ENCODE measurements around the gene CLOCK.
A peak's percentile ranks its signal among the peaks of the same experiment; 100 is the strongest.

Gene CLOCK

DNA sequence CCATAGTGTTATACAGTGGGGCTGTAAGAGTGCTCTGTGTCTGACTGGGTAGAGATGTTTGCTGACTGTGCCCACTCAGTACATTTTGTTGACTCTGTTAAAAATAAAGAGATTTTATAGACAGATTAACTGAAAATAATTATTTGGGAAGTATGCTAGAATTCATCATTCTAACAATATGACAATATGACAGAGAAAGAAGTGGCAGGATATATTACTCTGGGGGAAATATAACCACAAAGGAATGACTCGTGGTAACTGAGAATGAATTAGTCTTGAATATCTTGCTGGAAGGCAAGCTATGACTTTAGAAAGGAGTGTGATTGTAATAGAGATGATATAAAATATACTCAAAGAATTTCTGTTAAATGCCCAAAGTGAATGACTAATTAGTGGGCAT lies 104.2 kb downstream of the CLOCK start:
- Mint-ChIP-seq H3K27me3 (ENCODE audit: low read depth) (no peaks in the 10 kb centered on the region), H3K36me3 (ENCODE audit: low read depth) (peaks cover 28% of the 10 kb centered on the region), H3K4me1 (ENCODE audit: low read depth) (peaks cover 4% of the 10 kb centered on the region), H3K9me3 (no peaks in the 10 kb centered on the region), H3K27ac (no peak overlapping the region), H3K4me3 (no peak overlapping the region)
- no peak for DNase-seq (ENCODE audit: low spot score)

DNA sequence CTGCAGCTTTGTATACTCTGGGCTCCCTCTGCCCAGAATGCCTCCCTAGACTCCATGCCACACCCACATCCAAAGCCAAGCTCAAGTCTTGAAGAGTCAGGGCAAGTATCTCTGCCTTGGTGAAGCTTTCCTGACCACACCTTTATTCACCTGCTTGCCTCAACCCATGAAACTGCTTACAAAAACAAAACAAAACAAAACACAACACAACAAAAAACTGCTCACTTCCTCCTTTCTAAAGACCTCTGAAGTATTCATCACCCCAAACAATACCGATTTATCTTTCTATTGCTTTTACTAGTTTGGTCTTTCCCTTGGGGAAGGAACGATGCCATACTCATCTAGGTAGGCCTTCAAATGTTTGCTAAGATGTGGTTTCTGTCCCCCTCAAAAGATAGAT lies 105.9 kb downstream of the CLOCK start:
- Mint-ChIP-seq H3K27ac (no peak overlapping the region), H3K4me3 (no peak overlapping the region), H3K4me1 (ENCODE audit: low read depth) (peaks cover 4% of the 10 kb centered on the region), H3K36me3 (ENCODE audit: low read depth) (peaks cover 33% of the 10 kb centered on the region), H3K27me3 (ENCODE audit: low read depth) (no peaks in the 10 kb centered on the region), H3K9me3 (no peaks in the 10 kb centered on the region)
- no peak for DNase-seq (ENCODE audit: low spot score)

GRCh38 chr4:55439023-55439422 lies 107.7 kb downstream of the CLOCK start:
- Mint-ChIP-seq H3K4me1 (ENCODE audit: low read depth) (peaks cover 16% of the 10 kb centered on the region), H3K4me3 (no peak overlapping the region), H3K27me3 (ENCODE audit: low read depth) (no peaks in the 10 kb centered on the region), H3K27ac (no peak overlapping the region), H3K36me3 (ENCODE audit: low read depth) (peaks cover 47% of the 10 kb centered on the region), H3K9me3 (no peaks in the 10 kb centered on the region)
- no peak for DNase-seq (ENCODE audit: low spot score)

DNA sequence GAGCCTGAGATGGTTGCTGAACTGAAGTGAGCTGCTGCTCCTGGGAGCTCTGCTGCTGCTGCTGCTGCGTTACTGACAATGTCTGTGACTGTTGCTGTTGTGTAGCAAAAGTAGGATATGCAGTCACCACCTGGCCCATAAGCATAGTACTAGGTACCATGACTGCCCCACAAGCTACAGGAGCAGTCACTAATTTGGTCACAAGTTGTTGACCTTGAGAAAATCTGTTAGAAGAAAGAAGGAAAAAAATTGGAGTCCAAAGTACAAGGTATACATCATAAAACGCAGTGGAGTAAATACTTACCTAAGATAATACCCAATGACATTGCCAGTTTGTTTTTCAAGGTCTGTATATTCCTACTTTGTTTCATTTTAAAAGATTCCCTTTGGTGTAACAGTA lies 108.4 kb downstream of the CLOCK start:
- no peak for DNase-seq (ENCODE audit: low spot score)
- no peak overlapping the region for H3K27ac Mint-ChIP-seq
- no peak overlapping the region for H3K4me3 Mint-ChIP-seq
- H3K9me3 Mint-ChIP-seq: no peaks in the 10 kb centered on the region
- peaks cover 16% of the 10 kb centered on the region for H3K4me1 Mint-ChIP-seq (ENCODE audit: low read depth)
- H3K36me3 Mint-ChIP-seq (ENCODE audit: low read depth): peaks cover 47% of the 10 kb centered on the region
- no peaks in the 10 kb centered on the region for H3K27me3 Mint-ChIP-seq (ENCODE audit: low read depth)

- Mint-ChIP-seq H3K9me3 (no peaks in the 10 kb centered on the region), H3K4me1 (ENCODE audit: low read depth) (peaks cover 16% of the 10 kb centered on the region), H3K36me3 (ENCODE audit: low read depth) (peaks cover 50% of the 10 kb centered on the region), H3K27ac (no peak overlapping the region), H3K27me3 (ENCODE audit: low read depth) (no peaks in the 10 kb centered on the region), H3K4me3 (no peak overlapping the region)
- DNase-seq (ENCODE audit: low spot score): no peak
Observed at GRCh38 chr4:55437823-55438222, 108.9 kb downstream of the CLOCK start.

GRCh38 chr4:55437356-55437796 lies 109.3 kb downstream of the CLOCK start:
- H3K27ac Mint-ChIP-seq: no peak overlapping the region
- no peaks in the 10 kb centered on the region for H3K9me3 Mint-ChIP-seq
- H3K27me3 Mint-ChIP-seq (ENCODE audit: low read depth): no peaks in the 10 kb centered on the region
- DNase-seq (ENCODE audit: low spot score): no peak
- no peak overlapping the region for H3K4me3 Mint-ChIP-seq
- H3K36me3 Mint-ChIP-seq (ENCODE audit: low read depth): peaks cover 49% of the 10 kb centered on the region
- peaks cover 14% of the 10 kb centered on the region for H3K4me1 Mint-ChIP-seq (ENCODE audit: low read depth)

- no peaks in the 10 kb centered on the region for H3K9me3 Mint-ChIP-seq
- no peaks in the 10 kb centered on the region for H3K27me3 Mint-ChIP-seq (ENCODE audit: low read depth)
- DNase-seq (ENCODE audit: low spot score): peak; percentile 29
- no peak overlapping the region for H3K27ac Mint-ChIP-seq
- peaks cover 12% of the 10 kb centered on the region for H3K4me1 Mint-ChIP-seq (ENCODE audit: low read depth)
- peaks cover 43% of the 10 kb centered on the region for H3K36me3 Mint-ChIP-seq (ENCODE audit: low read depth)
- H3K4me3 Mint-ChIP-seq: no peak overlapping the region
Observed at GRCh38 chr4:55435141-55435841, 111.4 kb downstream of the CLOCK start.

- Mint-ChIP-seq H3K4me3 (no peak overlapping the region), H3K27ac (no peak overlapping the region), H3K4me1 (ENCODE audit: low read depth) (peaks cover 12% of the 10 kb centered on the region), H3K36me3 (ENCODE audit: low read depth) (peaks cover 37% of the 10 kb centered on the region), H3K27me3 (ENCODE audit: low read depth) (no peaks in the 10 kb centered on the region), H3K9me3 (no peaks in the 10 kb centered on the region)
- DNase-seq (ENCODE audit: low spot score): no peak
Observed at GRCh38 chr4:55431710-55432336, 114.9 kb downstream of the CLOCK start.

- H3K36me3 Mint-ChIP-seq (ENCODE audit: low read depth): peaks cover 53% of the 10 kb centered on the region
- peaks cover 2% of the 10 kb centered on the region for H3K4me1 Mint-ChIP-seq (ENCODE audit: low read depth)
- DNase-seq (ENCODE audit: low spot score): no peak
- no peak overlapping the region for H3K4me3 Mint-ChIP-seq
- no peaks in the 10 kb centered on the region for H3K27me3 Mint-ChIP-seq (ENCODE audit: low read depth)
- no peaks in the 10 kb centered on the region for H3K9me3 Mint-ChIP-seq
- H3K27ac Mint-ChIP-seq: no peak overlapping the region
Observed at GRCh38 chr4:55424791-55425190, 121.9 kb downstream of the CLOCK start.

GRCh38 chr4:55416176-55416575 lies 130.5 kb downstream of the CLOCK start:
- H3K36me3 Mint-ChIP-seq (ENCODE audit: low read depth): peaks cover 33% of the 10 kb centered on the region
- H3K27ac Mint-ChIP-seq: no peak overlapping the region
- peaks cover 7% of the 10 kb centered on the region for H3K4me1 Mint-ChIP-seq (ENCODE audit: low read depth)
- H3K4me3 Mint-ChIP-seq: no peak overlapping the region
- H3K27me3 Mint-ChIP-seq (ENCODE audit: low read depth): no peaks in the 10 kb centered on the region
- DNase-seq (ENCODE audit: low spot score): no peak
- H3K9me3 Mint-ChIP-seq: no peaks in the 10 kb centered on the region

DNA sequence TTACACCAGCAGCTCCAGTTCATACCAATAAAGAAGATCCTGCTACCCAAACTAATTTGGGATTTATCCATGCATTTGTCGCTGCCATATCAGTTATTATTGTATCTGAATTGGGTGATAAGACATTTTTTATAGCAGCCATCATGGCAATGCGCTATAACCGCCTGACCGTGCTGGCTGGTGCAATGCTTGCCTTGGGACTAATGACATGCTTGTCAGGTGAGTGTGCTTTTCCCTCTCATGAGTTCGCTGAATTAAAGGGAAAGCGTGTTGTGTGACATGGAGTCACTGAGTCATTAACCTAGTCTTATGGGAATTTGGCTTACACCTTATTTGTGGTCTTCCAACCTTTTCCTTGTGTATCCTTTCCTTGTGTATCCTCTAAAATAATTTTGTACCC lies 135.1 kb downstream of the CLOCK start:
- Mint-ChIP-seq H3K27me3 (ENCODE audit: low read depth) (no peaks in the 10 kb centered on the region), H3K4me1 (ENCODE audit: low read depth) (peaks cover 17% of the 10 kb centered on the region), H3K4me3 (no peak overlapping the region), H3K27ac (no peak overlapping the region), H3K9me3 (no peaks in the 10 kb centered on the region), H3K36me3 (ENCODE audit: low read depth) (peaks cover 19% of the 10 kb centered on the region)
- no peak for DNase-seq (ENCODE audit: low spot score)

DNA sequence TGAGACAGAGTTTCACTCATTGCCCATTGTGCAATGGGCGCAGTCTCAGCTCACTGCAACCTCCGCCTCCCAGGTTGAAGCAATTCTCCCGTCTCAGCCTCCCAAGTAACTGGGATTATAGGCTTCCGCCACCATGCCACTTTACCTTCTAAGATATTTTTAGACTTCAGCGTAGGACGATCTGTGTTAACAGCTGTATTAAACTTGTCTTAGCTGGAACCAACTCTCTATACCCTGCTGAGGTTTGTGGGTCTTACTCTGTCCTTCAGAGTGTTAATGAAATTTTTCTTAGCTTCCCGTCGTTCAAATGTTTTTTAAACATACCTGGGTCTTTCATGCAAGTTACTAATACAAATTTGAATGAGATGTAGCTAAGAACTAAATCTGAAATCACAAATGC lies 136.3 kb downstream of the CLOCK start:
- H3K9me3 Mint-ChIP-seq: no peaks in the 10 kb centered on the region
- H3K27me3 Mint-ChIP-seq (ENCODE audit: low read depth): no peaks in the 10 kb centered on the region
- DNase-seq (ENCODE audit: low spot score): no peak
- no peak overlapping the region for H3K4me3 Mint-ChIP-seq
- H3K27ac Mint-ChIP-seq: no peak overlapping the region
- H3K36me3 Mint-ChIP-seq (ENCODE audit: low read depth): peaks cover 27% of the 10 kb centered on the region
- H3K4me1 Mint-ChIP-seq (ENCODE audit: low read depth): peaks cover 20% of the 10 kb centered on the region

DNA sequence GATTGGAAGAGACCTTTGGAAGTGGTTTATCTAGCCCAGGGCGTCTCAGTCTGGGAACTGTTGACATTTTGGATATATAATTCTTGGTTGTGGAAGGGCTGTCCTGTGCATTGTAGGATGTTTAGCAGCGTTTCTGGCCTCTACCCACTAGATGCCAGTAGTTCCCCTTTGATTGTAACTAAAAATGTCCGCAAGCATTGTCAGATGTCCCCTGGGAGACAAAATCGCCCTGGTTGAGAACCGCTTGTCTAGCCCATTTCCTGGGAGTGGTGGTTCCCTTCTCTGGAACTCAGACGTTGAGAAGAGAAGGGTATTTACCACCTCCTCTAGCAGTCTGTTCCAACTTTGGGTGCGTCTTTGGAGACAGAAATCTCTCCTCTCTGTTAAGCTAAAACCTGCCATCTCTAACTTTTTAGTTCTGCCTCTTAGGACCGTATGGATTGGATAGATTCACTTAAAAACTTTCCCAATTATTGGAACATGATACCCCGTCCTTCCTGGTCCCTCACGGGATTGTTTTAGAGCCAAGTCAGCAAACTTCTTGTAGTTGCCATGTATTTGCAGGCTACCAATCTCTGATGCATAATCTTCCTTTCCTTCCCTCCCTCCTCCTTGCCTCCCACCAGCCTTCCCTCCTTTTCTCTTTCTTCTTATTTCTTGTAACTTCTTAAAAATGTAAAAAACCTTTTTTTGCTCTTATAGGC lies 137.1 kb downstream of the CLOCK start:
- no peaks in the 10 kb centered on the region for H3K9me3 Mint-ChIP-seq
- H3K4me1 Mint-ChIP-seq (ENCODE audit: low read depth): peaks cover 23% of the 10 kb centered on the region
- no peak overlapping the region for H3K27ac Mint-ChIP-seq
- peaks cover 32% of the 10 kb centered on the region for H3K36me3 Mint-ChIP-seq (ENCODE audit: low read depth)
- DNase-seq (ENCODE audit: low spot score): no peak
- H3K27me3 Mint-ChIP-seq (ENCODE audit: low read depth): no peaks in the 10 kb centered on the region
- H3K4me3 Mint-ChIP-seq: no peak overlapping the region

DNA sequence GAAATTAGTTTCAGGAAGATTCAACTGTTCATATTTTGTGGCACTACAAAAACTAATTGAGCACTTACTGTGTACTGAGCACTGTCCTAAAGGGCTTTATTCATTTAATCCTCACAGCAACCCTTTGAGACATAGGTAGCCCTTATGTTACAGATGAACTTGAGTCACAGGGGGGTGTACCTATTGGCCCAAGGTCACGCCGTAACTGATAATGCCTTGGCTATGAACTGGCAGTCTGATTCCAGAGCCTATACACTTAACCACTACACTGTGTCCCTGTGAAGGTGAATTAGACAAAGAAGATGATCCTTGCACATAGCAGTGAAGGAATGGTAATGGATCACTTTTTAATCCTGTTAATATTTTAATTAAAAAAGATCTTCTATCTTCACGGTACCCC lies 138.9 kb downstream of the CLOCK start:
- Mint-ChIP-seq H3K36me3 (ENCODE audit: low read depth) (peaks cover 42% of the 10 kb centered on the region), H3K27me3 (ENCODE audit: low read depth) (no peaks in the 10 kb centered on the region), H3K27ac (no peak overlapping the region), H3K4me3 (no peak overlapping the region), H3K4me1 (ENCODE audit: low read depth) (peaks cover 26% of the 10 kb centered on the region), H3K9me3 (no peaks in the 10 kb centered on the region)
- no peak for DNase-seq (ENCODE audit: low spot score)
